Sigmoid colon (tissue), 4 donors: ENCODE results near the gene STX1B.

Experiments used
- POLR2AphosphoS5 ChIP-seq, 4 donors: sonication (generic); formaldehyde crosslinking; IDR thresholded peaks; one replicate each; pipeline ENCODE4 v1.6.1; 2017; ENCODE audit warnings: antibody characterized with exemption in 4 of 4
- TF ChIP-seq, protein P1 (sequence below), 4 experiments: fragments of 450-650 bp in 3 of 4; fragments of 200-600 bp in 1 of 4; IDR thresholded peaks; one replicate each; pipeline ENCODE4 v1.5.1; 2016 to 2019; ENCODE audit warnings: antibody characterized with exemption in 4 of 4, mild to moderate bottlenecking in 3 of 4, moderate library complexity in 2 of 4

GRCh38 chr16:30998852-30999761 is 11.3 kb downstream of the STX1B start:
- TF ChIP-seq, protein P1, sequence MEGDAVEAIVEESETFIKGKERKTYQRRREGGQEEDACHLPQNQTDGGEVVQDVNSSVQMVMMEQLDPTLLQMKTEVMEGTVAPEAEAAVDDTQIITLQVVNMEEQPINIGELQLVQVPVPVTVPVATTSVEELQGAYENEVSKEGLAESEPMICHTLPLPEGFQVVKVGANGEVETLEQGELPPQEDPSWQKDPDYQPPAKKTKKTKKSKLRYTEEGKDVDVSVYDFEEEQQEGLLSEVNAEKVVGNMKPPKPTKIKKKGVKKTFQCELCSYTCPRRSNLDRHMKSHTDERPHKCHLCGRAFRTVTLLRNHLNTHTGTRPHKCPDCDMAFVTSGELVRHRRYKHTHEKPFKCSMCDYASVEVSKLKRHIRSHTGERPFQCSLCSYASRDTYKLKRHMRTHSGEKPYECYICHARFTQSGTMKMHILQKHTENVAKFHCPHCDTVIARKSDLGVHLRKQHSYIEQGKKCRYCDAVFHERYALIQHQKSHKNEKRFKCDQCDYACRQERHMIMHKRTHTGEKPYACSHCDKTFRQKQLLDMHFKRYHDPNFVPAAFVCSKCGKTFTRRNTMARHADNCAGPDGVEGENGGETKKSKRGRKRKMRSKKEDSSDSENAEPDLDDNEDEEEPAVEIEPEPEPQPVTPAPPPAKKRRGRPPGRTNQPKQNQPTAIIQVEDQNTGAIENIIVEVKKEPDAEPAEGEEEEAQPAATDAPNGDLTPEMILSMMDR (IDR thresholded peaks at IDR 0.05): no peak
- TF ChIP-seq POLR2AphosphoS5 (IDR thresholded peaks at IDR 0.05): no peak
